ENCODE results near the gene LPIN2. TPM values are rescaled to one million over a fixed set of nuclear protein-coding genes. Genes with fewer than 3 reads are reported as not detected.
"Not testable (repeated sequence)": the region's sequence is repeated elsewhere in the genome, so short reads cannot be mapped to it uniquely, and the experiment has no call there.

LPIN2 gene
- total and polyA plus RNA-seq, 2 experiments from 2014 or later, result 19.5 to 33.9 TPM

GRCh38 chr18:3029215-3029952 is 16.4 kb upstream of the LPIN2 start:
- in situ Hi-C loops (cut with MboI), result loop anchor here (25.0 kb wide), 1 partner anchor 92 kb away; no protein-coding TSS in a partner anchor
- no peak overlapping the region for H3K9ac ChIP-seq
- H2AFZ ChIP-seq, result peak overlapping the region; percentile 58; the same call in 1 of the 2 replicates
- H3K27ac ChIP-seq, result no peak overlapping the region
- DNase-seq, result no peak
- H3K4me2 ChIP-seq (ENCODE audit: unreplicated experiment), result no peak overlapping the region
- H3K4me3 ChIP-seq, result no peak overlapping the region
- no peaks in the 10 kb centered on the region for H3K9me3 ChIP-seq (ENCODE audit: low read depth)
- no peaks in the 10 kb centered on the region for H3K27me3 ChIP-seq (replicated peaks; ENCODE audit: insufficient read depth)
- peaks cover 9% of the 10 kb centered on the region for H3K4me1 ChIP-seq (ENCODE audit: insufficient read depth)
- 71 to 72% methylated on average over 12 of the region's 12 CpGs for WGBS, 2 experiments (ENCODE audit: low coverage in 1 of 2, low lambda C conversion rate in 2 of 2, missing lambda C conversion rate in 2 of 2)
- no peaks in the 10 kb centered on the region for H3K36me3 ChIP-seq (ENCODE audit: low read depth)
- no peaks in the 10 kb centered on the region for H4K20me1 ChIP-seq (ENCODE audit: insufficient read depth)
- H3F3A ChIP-seq (ENCODE audit: insufficient read depth), result no peaks in the 10 kb centered on the region
- H3K9me2 ChIP-seq (ENCODE audit: insufficient read depth), result no peaks in the 10 kb centered on the region
- no peaks in the 10 kb centered on the region for H3K79me2 ChIP-seq (ENCODE audit: insufficient read depth)
- no peak for TF ChIP-seq EZH2phosphoT487 (IDR thresholded peaks at IDR 0.05; ENCODE audit: insufficient read depth, low read depth)
- no peak for TF ChIP-seq EZH2 (IDR thresholded peaks at IDR 0.05; ENCODE audit: insufficient read depth, poor library complexity, severe bottlenecking)

DNA sequence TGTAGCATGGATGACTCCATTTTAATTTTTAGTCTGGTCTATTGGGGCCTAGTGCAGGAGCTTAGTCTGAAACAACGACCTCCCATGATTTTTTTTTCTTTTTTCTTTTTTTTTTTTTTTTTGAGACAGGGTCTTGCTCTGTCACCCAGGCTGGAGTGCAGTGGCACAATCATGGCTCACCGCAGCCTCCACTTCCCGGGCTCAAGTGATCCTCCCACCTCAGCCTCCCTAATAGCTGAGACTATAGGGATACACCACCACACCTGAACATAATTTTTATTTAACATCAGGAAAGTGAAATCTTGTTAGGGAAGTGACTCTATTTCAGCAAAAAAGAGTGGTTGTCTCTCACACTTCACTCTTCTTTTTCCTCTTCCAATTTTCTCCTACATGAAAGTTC is 15.2 kb upstream of the LPIN2 start:
- in situ Hi-C loops (cut with MboI), result loop anchor here (25.0 kb wide), 1 partner anchor 91 kb away; no protein-coding TSS in a partner anchor
- H3K9me3 ChIP-seq (ENCODE audit: low read depth); H3K4me1 ChIP-seq (ENCODE audit: insufficient read depth); H3K4me3 ChIP-seq; H3K9ac ChIP-seq; H3F3A ChIP-seq (ENCODE audit: insufficient read depth); H3K9me2 ChIP-seq (ENCODE audit: insufficient read depth); H3K79me2 ChIP-seq (ENCODE audit: insufficient read depth); H4K20me1 ChIP-seq (ENCODE audit: insufficient read depth); H3K27me3 ChIP-seq (replicated peaks; ENCODE audit: insufficient read depth); H3K27ac ChIP-seq; H3K36me3 ChIP-seq (ENCODE audit: low read depth); H3K4me2 ChIP-seq (ENCODE audit: unreplicated experiment); DNase-seq: not testable (repeated sequence)
- WGBS, 2 experiments (ENCODE audit: low coverage in 1 of 2, low lambda C conversion rate in 2 of 2, missing lambda C conversion rate in 2 of 2), result 81 to 82% methylated on average over 3 of the region's 3 CpGs
- peak overlapping the region; percentile 76; the same call in 1 of the 2 replicates for H2AFZ ChIP-seq

DNA sequence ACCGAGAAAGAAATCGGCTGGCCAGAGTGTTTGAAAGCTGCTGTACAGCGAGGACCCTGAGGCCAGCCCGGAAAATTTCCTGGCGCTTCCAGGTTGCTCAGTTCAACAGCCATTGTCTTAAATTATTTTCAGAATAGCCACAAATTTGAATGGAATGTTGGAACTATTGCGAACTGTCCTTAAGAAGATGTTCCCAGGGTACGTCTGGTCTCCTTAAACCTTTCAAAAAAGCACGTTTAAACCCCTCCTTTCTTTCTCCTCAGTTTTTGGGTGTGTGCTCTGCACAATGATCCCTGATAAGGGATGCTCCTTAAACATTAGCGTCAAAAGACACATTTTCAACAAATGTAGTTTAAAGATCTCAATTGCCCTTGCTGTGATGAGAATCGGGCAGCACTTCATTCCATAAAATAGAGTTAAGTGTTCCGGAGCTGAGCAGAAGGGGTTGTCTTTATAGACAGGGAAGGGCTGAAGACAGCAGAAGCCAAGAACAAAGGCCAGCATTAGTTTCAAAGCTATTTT is 14.5 kb upstream of the LPIN2 start:
- in situ Hi-C loops (cut with MboI), result loop anchor here (25.0 kb wide), 1 partner anchor 90 kb away; no protein-coding TSS in a partner anchor
- Histone ChIP-seq H3K9me3 (ENCODE audit: low read depth) (no peaks in the 10 kb centered on the region), H2AFZ (peak overlapping the region; percentile 76)

GRCh38 chr18:3025544-3025943 is 12.6 kb upstream of the LPIN2 start:
- WGBS, 2 experiments (ENCODE audit: low coverage in 1 of 2, low lambda C conversion rate in 2 of 2, missing lambda C conversion rate in 2 of 2), result 88 to 96% methylated on average over 2 of the region's 2 CpGs

More for the DNA sequence above, 14.5 kb upstream of the LPIN2 start:
- no peak overlapping the region for H3K27ac ChIP-seq
- H3K4me3 ChIP-seq, result peak overlapping the region; percentile 17; the same call in 1 of the 2 replicates
- H3K79me2 ChIP-seq (ENCODE audit: insufficient read depth), result no peaks in the 10 kb centered on the region
- TF ChIP-seq EZH2 (IDR thresholded peaks at IDR 0.05; ENCODE audit: insufficient read depth, poor library complexity, severe bottlenecking), result no peak
- no peak for TF ChIP-seq EZH2phosphoT487 (IDR thresholded peaks at IDR 0.05; ENCODE audit: insufficient read depth, low read depth)
- no peaks in the 10 kb centered on the region for H3K9me2 ChIP-seq (ENCODE audit: insufficient read depth)
- peak overlapping the region; percentile 61 for H3K4me2 ChIP-seq (ENCODE audit: unreplicated experiment)
- WGBS, 2 experiments (ENCODE audit: low coverage in 1 of 2, low lambda C conversion rate in 2 of 2, missing lambda C conversion rate in 2 of 2), result 17 to 20% methylated on average over 11 of the region's 11 CpGs
- H3K9ac ChIP-seq, result no peak overlapping the region
- no peaks in the 10 kb centered on the region for H3K27me3 ChIP-seq (replicated peaks; ENCODE audit: insufficient read depth)
- H3K4me1 ChIP-seq (ENCODE audit: insufficient read depth), result peaks cover 9% of the 10 kb centered on the region
- DNase-seq, result no peak
- no peaks in the 10 kb centered on the region for H3K36me3 ChIP-seq (ENCODE audit: low read depth)
- no peaks in the 10 kb centered on the region for H4K20me1 ChIP-seq (ENCODE audit: insufficient read depth)
- no peaks in the 10 kb centered on the region for H3F3A ChIP-seq (ENCODE audit: insufficient read depth)

GRCh38 chr18:3023603-3024002 is 10.7 kb upstream of the LPIN2 start:
- 98 to 100% methylated on average over 2 to 4 of the region's 5 CpGs for WGBS, 2 experiments (ENCODE audit: low coverage in 1 of 2, low lambda C conversion rate in 2 of 2, missing lambda C conversion rate in 2 of 2)
- H3K79me2 ChIP-seq (ENCODE audit: insufficient read depth); H3F3A ChIP-seq (ENCODE audit: insufficient read depth); DNase-seq; H3K27me3 ChIP-seq (replicated peaks; ENCODE audit: insufficient read depth); in situ Hi-C loops (cut with MboI); H3K36me3 ChIP-seq (ENCODE audit: low read depth); H3K4me1 ChIP-seq (ENCODE audit: insufficient read depth); H3K4me3 ChIP-seq; H3K4me2 ChIP-seq (ENCODE audit: unreplicated experiment); H2AFZ ChIP-seq; H3K27ac ChIP-seq; H3K9me3 ChIP-seq (ENCODE audit: low read depth); H3K9ac ChIP-seq; H3K9me2 ChIP-seq (ENCODE audit: insufficient read depth); H4K20me1 ChIP-seq (ENCODE audit: insufficient read depth): not testable (repeated sequence)

More at GRCh38 chr18:3025544-3025943, 12.6 kb upstream of the LPIN2 start:
- H2AFZ ChIP-seq, result no peak overlapping the region
- no peak overlapping the region for H3K27ac ChIP-seq
- no peaks in the 10 kb centered on the region for H3F3A ChIP-seq (ENCODE audit: insufficient read depth)
- no peak overlapping the region for H3K9ac ChIP-seq
- no peaks in the 10 kb centered on the region for H3K79me2 ChIP-seq (ENCODE audit: insufficient read depth)
- no peaks in the 10 kb centered on the region for H3K9me3 ChIP-seq (ENCODE audit: low read depth)
- in situ Hi-C loops (cut with MboI), result loop anchor here (25.0 kb wide), 1 partner anchor 88 kb away; no protein-coding TSS in a partner anchor
- no peaks in the 10 kb centered on the region for H3K27me3 ChIP-seq (replicated peaks; ENCODE audit: insufficient read depth)
- TF ChIP-seq EZH2 (IDR thresholded peaks at IDR 0.05; ENCODE audit: insufficient read depth, poor library complexity, severe bottlenecking), result no peak
- TF ChIP-seq EZH2phosphoT487 (IDR thresholded peaks at IDR 0.05; ENCODE audit: insufficient read depth, low read depth), result no peak
- no peaks in the 10 kb centered on the region for H3K9me2 ChIP-seq (ENCODE audit: insufficient read depth)
- no peaks in the 10 kb centered on the region for H3K36me3 ChIP-seq (ENCODE audit: low read depth)
- peaks cover 9% of the 10 kb centered on the region for H3K4me1 ChIP-seq (ENCODE audit: insufficient read depth)
- DNase-seq, result no peak
- no peaks in the 10 kb centered on the region for H4K20me1 ChIP-seq (ENCODE audit: insufficient read depth)
- no peak overlapping the region for H3K4me3 ChIP-seq
- no peak overlapping the region for H3K4me2 ChIP-seq (ENCODE audit: unreplicated experiment)
